Activated T-cell treated with anti-CD3 and anti-CD28 coated beads for 48 hours (primary cell): Measurements from ENCODE around the gene ZDHHC8.

ENCODE experiments used
- DNase-seq: peaks from one replicate; pipeline ENCODE4 v3.0.0-alpha.2; 2020; ENCODE audit warnings: low read depth

The ZDHHC8 gene

GRCh38 chr22:20096574-20097420, 34.8 kb upstream of the ZDHHC8 start:
- DNase-seq = no peak

GRCh38 chr22:20099099-20099711, 32.4 kb upstream of the ZDHHC8 start:
- no peak for DNase-seq

- DNase-seq = no peak
These were observed 30.0 kb upstream of the ZDHHC8 start for GRCh38 chr22:20101638-20102037.

GRCh38 chr22:20102203-20102780, 29.3 kb upstream of the ZDHHC8 start:
- DNase-seq = no peak

- no peak for DNase-seq
These were observed 26.0 kb upstream of the ZDHHC8 start for GRCh38 chr22:20105456-20106204.

- no peak for DNase-seq
These were observed 25.3 kb upstream of the ZDHHC8 start for GRCh38 chr22:20106205-20106848.

GRCh38 chr22:20106849-20107237, 24.8 kb upstream of the ZDHHC8 start:
- DNase-seq = no peak

- no peak for DNase-seq
These were observed 24.1 kb upstream of the ZDHHC8 start for GRCh38 chr22:20107471-20107901.

- no peak for DNase-seq
These were observed 23.4 kb upstream of the ZDHHC8 start for GRCh38 chr22:20107951-20108756.

GRCh38 chr22:20108757-20109230, 22.8 kb upstream of the ZDHHC8 start:
- DNase-seq = no peak

GRCh38 chr22:20109411-20110358, 21.9 kb upstream of the ZDHHC8 start:
- no peak for DNase-seq

GRCh38 chr22:20110359-20110985, 21.1 kb upstream of the ZDHHC8 start:
- DNase-seq = no peak

GRCh38 chr22:20111045-20111688, 20.4 kb upstream of the ZDHHC8 start:
- no peak for DNase-seq

GRCh38 chr22:20111689-20112622, 19.6 kb upstream of the ZDHHC8 start:
- no peak for DNase-seq

- DNase-seq = no peak
These were observed 18.7 kb upstream of the ZDHHC8 start for GRCh38 chr22:20112623-20113511.

GRCh38 chr22:20113551-20114310, 17.9 kb upstream of the ZDHHC8 start:
- no peak for DNase-seq
